HepG2 (cell line): ENCODE data around the gene SLC4A11. TPM values are rescaled to one million over a fixed set of nuclear protein-coding genes. Genes with fewer than 3 reads are reported as not detected.

Experiments
- HMGXB3 ChIP-seq: sonication (generic); formaldehyde crosslinking; IDR thresholded peaks from 2 replicates; pipeline ENCODE4 v1.4.0; 2020; ENCODE audit warnings: missing genetic modification reagents, borderline replicate concordance
- HNF1B ChIP-seq: sonication (generic); formaldehyde crosslinking; IDR thresholded peaks from 2 replicates; pipeline ENCODE4 v1.5.1; 2020; ENCODE audit warnings: mild to moderate bottlenecking, moderate library complexity, missing genetic modification reagents
- KDM5B ChIP-seq: sonication (generic); formaldehyde crosslinking; IDR thresholded peaks from 2 replicates; pipeline ENCODE4 v1.4.0; 2020; ENCODE audit warnings: missing genetic modification reagents, mild to moderate bottlenecking, borderline replicate concordance
- MAX ChIP-seq: IDR thresholded peaks from 2 replicates; pipeline ENCODE4 v1.6.1; 2012; ENCODE audit warnings: inconsistent platforms
- ZFP82 ChIP-seq: sonication (generic); formaldehyde crosslinking; IDR thresholded peaks from 2 replicates; pipeline ENCODE4 v1.5.1; 2020; ENCODE audit warnings: mild to moderate bottlenecking, missing genetic modification reagents, borderline replicate concordance
- ZNF281 ChIP-seq: sonication (generic); formaldehyde crosslinking; IDR thresholded peaks from 2 replicates; pipeline ENCODE4 v1.4.0; 2020; ENCODE audit warnings: missing genetic modification reagents, borderline replicate concordance
- ZNF687 ChIP-seq: sonication (generic); formaldehyde crosslinking; IDR thresholded peaks from 2 replicates; pipeline ENCODE4 v1.5.1; 2020; ENCODE audit warnings: mild to moderate bottlenecking, missing genetic modification reagents, moderate library complexity
- polyA plus RNA-seq, 8 experiments: library from polyadenylated mRNA; depleted of rRNA in 3 of 8; stranded (reverse) in 7 of 8; unstranded in 1 of 8; fragments of >200 nt; fragmentation: Illumina TruSeq in 4 of 8; extraction: Trizol in 4 of 8; gene quantifications; 2 replicates each; pipeline versions ENCODE4 v1.2.1 to v1.2.3, GENCODE V29; 2011 to 2016; ENCODE audit warnings: low read depth in 4 of 8, missing spikeins in 1 of 8, mixed read lengths in 1 of 8; ENCODE audit not compliant: insufficient read depth in 1 of 8
- total RNA-seq, 5 experiments: library from RNA; depleted of rRNA; stranded (reverse); fragments of >200 nt; fragmentation: Illumina TruSeq; extraction: Trizol; gene quantifications; 2 replicates each; pipeline ENCODE4 v1.2.3, GENCODE V29; 2016; ENCODE audit warnings: low read depth in 1 of 5

Gene SLC4A11
- total and polyA plus RNA-seq, 2 of the 13 experiments (the other 11 are each of a cell fraction or from before 2014, with no cell fraction given) = 3.9 to 27.0 TPM

GRCh38 chr20:3248993-3249347, 10.0 kb upstream of the SLC4A11 start (continued):
- TF ChIP-seq KDM5B (CRISPR knock-in tag) (peak; percentile 35; the same call in 1 of the 2 replicates), HMGXB3 (CRISPR knock-in tag) (no peak), ZNF687 (CRISPR knock-in tag) (peak; percentile 52), ZFP82 (0 out of 2 replicates have a peak, but pooled peaks have one; percentile 5), ZNF281 (CRISPR knock-in tag) (no peak), MAX (no peak), HNF1B (no peak)
- TF ChIP-seq, all 625 proteins: peak for 9
